ENCODE data around the gene PCNX3. TPM values are rescaled to one million over a fixed set of nuclear protein-coding genes. Genes with fewer than 3 reads are reported as not detected.

PCNX3 gene
- total and polyA plus RNA-seq, 2 of the 13 experiments (the other 11 are each of a cell fraction or from before 2014, with no cell fraction given), result 16.2 to 23.0 TPM

Small RNA genes lying within 50 kb of the gene (microRNA-seq; reads per million reads assigned to microRNA genes)
- gene MIR4489 (not detected), gene MIR4690 (0.51 reads per million)

Small RNA genes lying within 50 kb of the gene (small RNA-seq; reads per million reads assigned to genes)
- 0 to 0.97 (median 0) reads per million in 3 experiments for gene MIR4489 (ENCODE audit: insufficient read depth in 2 of 3, insufficient read length in 3 of 3, low read depth in 2 of 3, low replicate concordance in 1 of 3)
- gene MIR4690 (ENCODE audit: insufficient read depth in 2 of 3, insufficient read length in 3 of 3, low read depth in 2 of 3, low replicate concordance in 1 of 3), result 0 reads per million in 3 experiments

Other genes starting within 250 kb of the PCNX3 start
- gene SLC25A45, start 233.1 kb upstream of the PCNX3 start, total RNA-seq (2016; rRNA removed; fragmentation: Illumina TruSeq; extraction: Trizol), result 2.1 and 3.4 TPM in 2 replicates
- 1.2 and 1.9 TPM in 2 replicates for gene SLC25A45, start 233.1 kb upstream of the PCNX3 start, polyA plus RNA-seq (2011; rRNA removed)
- 18.0 and 20.6 TPM in 2 replicates for gene FRMD8, start 229.1 kb upstream of the PCNX3 start, total RNA-seq (2016; rRNA removed; fragmentation: Illumina TruSeq; extraction: Trizol)
- gene FRMD8, start 229.1 kb upstream of the PCNX3 start, polyA plus RNA-seq (2011; rRNA removed), result 5.8 and 9.4 TPM in 2 replicates
- gene NEAT1, start 193.0 kb upstream of the PCNX3 start, total RNA-seq (2016; rRNA removed; fragmentation: Illumina TruSeq; extraction: Trizol), result 10.5 and 20.5 TPM in 2 replicates
- 41.2 and 41.3 TPM in 2 replicates for gene NEAT1, start 193.0 kb upstream of the PCNX3 start, polyA plus RNA-seq (2011; rRNA removed)
- gene MALAT1, start 116.7 kb upstream of the PCNX3 start, total RNA-seq (2016; rRNA removed; fragmentation: Illumina TruSeq; extraction: Trizol), result 302 and 1,237 TPM in 2 replicates
- gene MALAT1, start 116.7 kb upstream of the PCNX3 start, polyA plus RNA-seq (2011; rRNA removed), result 143 and 217 TPM in 2 replicates
- 61.7 and 65.9 TPM in 2 replicates for gene SCYL1, start 90.7 kb upstream of the PCNX3 start, total RNA-seq (2016; rRNA removed; fragmentation: Illumina TruSeq; extraction: Trizol)
- gene SCYL1, start 90.7 kb upstream of the PCNX3 start, polyA plus RNA-seq (2011; rRNA removed), result 103 and 122 TPM in 2 replicates
- 4.2 and 12.2 TPM in 2 replicates for gene LTBP3, start 57.4 kb upstream of the PCNX3 start, total RNA-seq (2016; rRNA removed; fragmentation: Illumina TruSeq; extraction: Trizol)
- 60.3 and 68.1 TPM in 2 replicates for gene LTBP3, start 57.4 kb upstream of the PCNX3 start, polyA plus RNA-seq (2011; rRNA removed)
- 34.0 and 40.0 TPM in 2 replicates for gene ZNRD2, start 45.3 kb upstream of the PCNX3 start, total RNA-seq (2016; rRNA removed; fragmentation: Illumina TruSeq; extraction: Trizol)
- 29.2 and 31.4 TPM in 2 replicates for gene ZNRD2, start 45.3 kb upstream of the PCNX3 start, polyA plus RNA-seq (2011; rRNA removed)
- gene FAM89B, start 43.2 kb upstream of the PCNX3 start, total RNA-seq (2016; rRNA removed; fragmentation: Illumina TruSeq; extraction: Trizol), result 3.6 and 5.7 TPM in 2 replicates
- gene FAM89B, start 43.2 kb upstream of the PCNX3 start, polyA plus RNA-seq (2011; rRNA removed), result 8.0 and 11.5 TPM in 2 replicates
- 5.4 and 10.6 TPM in 2 replicates for gene EHBP1L1, start 39.7 kb upstream of the PCNX3 start, total RNA-seq (2016; rRNA removed; fragmentation: Illumina TruSeq; extraction: Trizol)
- gene EHBP1L1, start 39.7 kb upstream of the PCNX3 start, polyA plus RNA-seq (2011; rRNA removed), result 8.3 and 14.4 TPM in 2 replicates
- gene KCNK7, start 20.0 kb upstream of the PCNX3 start, total RNA-seq (2016; rRNA removed; fragmentation: Illumina TruSeq; extraction: Trizol), result not detected in 2 replicates
- gene KCNK7, start 20.0 kb upstream of the PCNX3 start, polyA plus RNA-seq (2011; rRNA removed), result 0.11 and 0.14 TPM in 2 replicates
- 35.6 and 51.5 TPM in 2 replicates for gene MAP3K11, start 1.6 kb upstream of the PCNX3 start, total RNA-seq (2016; rRNA removed; fragmentation: Illumina TruSeq; extraction: Trizol)
- 35.9 and 54.6 TPM in 2 replicates for gene MAP3K11, start 1.6 kb upstream of the PCNX3 start, polyA plus RNA-seq (2011; rRNA removed)
- 5.4 and 5.8 TPM in 2 replicates for gene SIPA1, start 22.3 kb downstream of the PCNX3 start, total RNA-seq (2016; rRNA removed; fragmentation: Illumina TruSeq; extraction: Trizol)
- 7.7 and 9.1 TPM in 2 replicates for gene SIPA1, start 22.3 kb downstream of the PCNX3 start, polyA plus RNA-seq (2011; rRNA removed)
- 18.7 and 21.4 TPM in 2 replicates for gene RELA, start 47.1 kb downstream of the PCNX3 start, total RNA-seq (2016; rRNA removed; fragmentation: Illumina TruSeq; extraction: Trizol)
- gene RELA, start 47.1 kb downstream of the PCNX3 start, polyA plus RNA-seq (2011; rRNA removed), result 40.5 and 51.0 TPM in 2 replicates
- gene KAT5, start 96.5 kb downstream of the PCNX3 start, total RNA-seq (2016; rRNA removed; fragmentation: Illumina TruSeq; extraction: Trizol), result 45.4 and 48.3 TPM in 2 replicates
- gene KAT5, start 96.5 kb downstream of the PCNX3 start, polyA plus RNA-seq (2011; rRNA removed), result 34.4 and 35.2 TPM in 2 replicates
- gene RNASEH2C, start 105.0 kb downstream of the PCNX3 start, total RNA-seq (2016; rRNA removed; fragmentation: Illumina TruSeq; extraction: Trizol), result 50.9 and 65.1 TPM in 2 replicates
- 24.6 and 27.4 TPM in 2 replicates for gene RNASEH2C, start 105.0 kb downstream of the PCNX3 start, polyA plus RNA-seq (2011; rRNA removed)
- 3.8 and 4.4 TPM in 2 replicates for gene AP5B1, start 165.2 kb downstream of the PCNX3 start, total RNA-seq (2016; rRNA removed; fragmentation: Illumina TruSeq; extraction: Trizol)
- 1.7 and 2.8 TPM in 2 replicates for gene AP5B1, start 165.2 kb downstream of the PCNX3 start, polyA plus RNA-seq (2011; rRNA removed)
- not detected in 2 replicates for gene OVOL1, start 171.3 kb downstream of the PCNX3 start, total RNA-seq (2016; rRNA removed; fragmentation: Illumina TruSeq; extraction: Trizol)
- 0.01 and 0.04 TPM in 2 replicates for gene OVOL1, start 171.3 kb downstream of the PCNX3 start, polyA plus RNA-seq (2011; rRNA removed)
- gene SNX32, start 218.2 kb downstream of the PCNX3 start, total RNA-seq (2016; rRNA removed; fragmentation: Illumina TruSeq; extraction: Trizol), result 0.09 TPM in 1 of 2 replicates, not detected in the other
- 0.29 and 0.34 TPM in 2 replicates for gene SNX32, start 218.2 kb downstream of the PCNX3 start, polyA plus RNA-seq (2011; rRNA removed)
- gene CFL1, start 242.4 kb downstream of the PCNX3 start, total RNA-seq (2016; rRNA removed; fragmentation: Illumina TruSeq; extraction: Trizol), result 383 and 458 TPM in 2 replicates
- 347 and 379 TPM in 2 replicates for gene CFL1, start 242.4 kb downstream of the PCNX3 start, polyA plus RNA-seq (2011; rRNA removed)
- 13.2 and 25.6 TPM in 2 replicates for gene MUS81, start 244.7 kb downstream of the PCNX3 start, total RNA-seq (2016; rRNA removed; fragmentation: Illumina TruSeq; extraction: Trizol)
- gene MUS81, start 244.7 kb downstream of the PCNX3 start, polyA plus RNA-seq (2011; rRNA removed), result 30.2 and 43.6 TPM in 2 replicates